Right cardiac atrium (tissue), 5 donors: ENCODE measurements around the gene GEMIN4. TPM values are rescaled to one million over a fixed set of nuclear protein-coding genes. Genes with fewer than 3 reads are reported as not detected.
"Not testable (repeated sequence)": the region's sequence is repeated elsewhere in the genome, so short reads cannot be mapped to it uniquely, and the experiment has no call there.

Experiments
- ATAC-seq, 2 donors: fragments of 200-7000 bp; cut with Tn5 transposase; one replicate each; pipeline versions ENCODE4 v1.8.0 to v1.9.1; 2020; ENCODE audit warnings: moderate library complexity in 2 of 2, mild to moderate bottlenecking in 1 of 2
- DNase-seq, 3 donors: peaks; one replicate each; pipeline ENCODE4 v3.0.0-alpha.2; 2020
- H3K27ac ChIP-seq: one replicate; pipeline ENCODE4 v1.5.1; 2013; ENCODE audit warnings: mild to moderate bottlenecking, low read length, control low read depth, moderate library complexity
- H3K27me3 ChIP-seq: one replicate; pipeline ENCODE4 v1.6.1; 2013; ENCODE audit not compliant: control insufficient read depth, insufficient read depth
- H3K4me1 ChIP-seq: one replicate; pipeline ENCODE4 v1.6.1; 2013; ENCODE audit warnings: low read length; ENCODE audit not compliant: control insufficient read depth, insufficient read depth
- H3K4me3 ChIP-seq: one replicate; pipeline ENCODE4 v1.5.1; 2013; ENCODE audit warnings: low read length, control low read depth
- H3K9me3 ChIP-seq: one replicate; pipeline ENCODE4 v1.6.1; 2013; ENCODE audit warnings: low read length; ENCODE audit not compliant: control insufficient read depth
- WGBS: extraction: QIAGEN DNeasy Blood & Tissue Kit; methylation state at CpG from one replicate; pipeline ENCODE4 v1.1.7; 2013; 5-methylcytosine and 5-hydroxymethylcytosine counted together
- intact Hi-C, 4 donors: fragments of 100-400 bp; cut with DNase I; formaldehyde crosslinking; loops; one replicate each; pipeline versions ENCODE4 v1.11.0 to v1.14.0; 2022 to 2023
- polyA plus RNA-seq: library from polyadenylated mRNA; stranded (reverse); fragments of 200-250 nt; gene quantifications from one replicate; pipeline ENCODE4 v1.2.3, GENCODE V29; 2013
- total RNA-seq, 4 donors: library from RNA; stranded (reverse); fragmentation: NEBNext Ultra II Directional; extraction: Animal tissue kit (Norgen Biotek cat#: 25700); gene quantifications; one replicate each; pipeline ENCODE4 v1.2.1, GENCODE V29; 2021
- donor health status: healthy with polysubstance abuse.
- donor health status: DM: no; HTN: yes; CAD: no.
- donor health status: DM: no; HTN: no; CAD: no.
- donor health status: DM: no; HTN: yes; CAD: no; lungs with severe emphysema.
- donor health status: DM: yes; HTN: yes; CAD: no.

The GEMIN4 gene
- total and polyA plus RNA-seq, 5 donors = 5.6 to 15.7 (median 14.9) TPM

- intact Hi-C loops = no loop called here
- Histone ChIP-seq H3K27me3 (no peaks in the 10 kb centered on the region), H3K4me1 (peaks cover 2% of the 10 kb centered on the region), H3K4me3 (no peak overlapping the region), H3K9me3 (no peaks in the 10 kb centered on the region), H3K27ac (no peak overlapping the region)
- ATAC-seq = no peak
- DNase-seq = no peak
- WGBS = 93% methylated on average over 11 of the region's 11 CpGs
Observed at GRCh38 chr17:778096-778495, 26.0 kb upstream of the GEMIN4 start.

- no peak for DNase-seq
- no peak for ATAC-seq
- intact Hi-C loops = no loop called here
- H3K9me3 ChIP-seq = no peaks in the 10 kb centered on the region
- H3K27ac ChIP-seq = no peak overlapping the region
- H3K4me1 ChIP-seq = no peaks in the 10 kb centered on the region
- H3K4me3 ChIP-seq = no peak overlapping the region
- WGBS = 93% methylated on average over 5 of the region's 5 CpGs
- H3K27me3 ChIP-seq = no peaks in the 10 kb centered on the region
Observed at GRCh38 chr17:774313-774584, 22.2 kb upstream of the GEMIN4 start.

- no peaks in the 10 kb centered on the region for H3K4me1 ChIP-seq
- no peaks in the 10 kb centered on the region for H3K27me3 ChIP-seq
- no peaks in the 10 kb centered on the region for H3K9me3 ChIP-seq
- DNase-seq = no peak
- intact Hi-C loops = no loop called here
- WGBS = 74% methylated on average over 14 of the region's 14 CpGs
- H3K27ac ChIP-seq = no peak overlapping the region
- no peak for ATAC-seq
- H3K4me3 ChIP-seq = no peak overlapping the region
Observed at GRCh38 chr17:773467-774312, 21.6 kb upstream of the GEMIN4 start.

GRCh38 chr17:773016-773415 lies 21.0 kb upstream of the GEMIN4 start:
- no peaks in the 10 kb centered on the region for H3K4me1 ChIP-seq
- ATAC-seq (no peak), DNase-seq (no peak)
- no peak overlapping the region for H3K4me3 ChIP-seq
- H3K27ac ChIP-seq = no peak overlapping the region
- intact Hi-C loops = no loop called here
- 80% methylated on average over 5 of the region's 5 CpGs for WGBS
- no peaks in the 10 kb centered on the region for H3K9me3 ChIP-seq
- H3K27me3 ChIP-seq = no peaks in the 10 kb centered on the region

- 73% methylated on average over 3 of the region's 3 CpGs for WGBS
- intact Hi-C loops = no loop called here
- no peaks in the 10 kb centered on the region for H3K4me1 ChIP-seq
- no peaks in the 10 kb centered on the region for H3K27me3 ChIP-seq
- no peaks in the 10 kb centered on the region for H3K9me3 ChIP-seq
- DNase-seq (no peak), ATAC-seq (no peak)
- no peak overlapping the region for H3K4me3 ChIP-seq
- H3K27ac ChIP-seq = no peak overlapping the region
Observed at GRCh38 chr17:767076-767475, 15.0 kb upstream of the GEMIN4 start.

GRCh38 chr17:760371-760770 lies 8.3 kb upstream of the GEMIN4 start:
- H3K9me3 ChIP-seq = no peaks in the 10 kb centered on the region
- H3K27ac ChIP-seq = peak overlapping the region; percentile 75
- H3K4me3 ChIP-seq = no peak overlapping the region
- no peaks in the 10 kb centered on the region for H3K4me1 ChIP-seq
- intact Hi-C loops = no loop called here
- ATAC-seq = peak; percentile 79 to 80
- H3K27me3 ChIP-seq = no peaks in the 10 kb centered on the region
- peak; percentile 46 to 80 (median 61) for DNase-seq
- WGBS = 65% methylated on average over 9 of the region's 9 CpGs

- H3K27ac ChIP-seq = peak overlapping the region; percentile 91
Observed at GRCh38 chr17:759964-760363, 7.9 kb upstream of the GEMIN4 start.

GRCh38 chr17:756010-756567 lies 4.0 kb upstream of the GEMIN4 start:
- intact Hi-C loops, ATAC-seq: not testable (repeated sequence)
- WGBS = 48% methylated on average over 15 of the region's 15 CpGs

More at GRCh38 chr17:759964-760363, 7.9 kb upstream of the GEMIN4 start:
- H3K4me1 ChIP-seq = no peaks in the 10 kb centered on the region
- ATAC-seq (no peak), DNase-seq (no peak)
- H3K27me3 ChIP-seq = no peaks in the 10 kb centered on the region
- H3K9me3 ChIP-seq = no peaks in the 10 kb centered on the region
- 67% methylated on average over 5 of the region's 5 CpGs for WGBS
- intact Hi-C loops = no loop called here
- H3K4me3 ChIP-seq = no peak overlapping the region

GRCh38 chr17:755319-755961 lies 3.4 kb upstream of the GEMIN4 start:
- ATAC-seq, H3K4me1 ChIP-seq, H3K27ac ChIP-seq, DNase-seq, intact Hi-C loops, H3K9me3 ChIP-seq, H3K27me3 ChIP-seq, H3K4me3 ChIP-seq: not testable (repeated sequence)
- WGBS = 94% methylated on average over 9 of the region's 9 CpGs

More at GRCh38 chr17:756010-756567, 4.0 kb upstream of the GEMIN4 start:
- not testable (repeated sequence) for DNase-seq, H3K9me3 ChIP-seq, H3K4me3 ChIP-seq, H3K4me1 ChIP-seq, H3K27me3 ChIP-seq
- H3K27ac ChIP-seq = peak overlapping the region; percentile 45

GRCh38 chr17:753418-753817 lies 1.4 kb upstream of the GEMIN4 start:
- Histone ChIP-seq H3K27ac (no peak overlapping the region), H3K9me3 (no peaks in the 10 kb centered on the region), H3K27me3 (no peaks in the 10 kb centered on the region), H3K4me1 (peaks cover 2% of the 10 kb centered on the region), H3K4me3 (no peak overlapping the region)
- WGBS = 78% methylated on average over 13 of the region's 13 CpGs
- intact Hi-C loops = no loop called here
- ATAC-seq (no peak), DNase-seq (no peak)

- peak overlapping the region; percentile 64 for H3K4me3 ChIP-seq
- H3K27ac ChIP-seq = peak overlapping the region; percentile 49
- intact Hi-C loops = no loop called here
- ATAC-seq (peak; percentile 85 to 86), DNase-seq (peak; percentile 83 to 93 (median 90))
- no peaks in the 10 kb centered on the region for H3K9me3 ChIP-seq
- 18% methylated on average over 43 of the region's 43 CpGs for WGBS
- no peaks in the 10 kb centered on the region for H3K27me3 ChIP-seq
- peaks cover 2% of the 10 kb centered on the region for H3K4me1 ChIP-seq
Observed at GRCh38 chr17:752620-753219, 656 bp upstream of the GEMIN4 start.
